Activated CD8-positive, alpha-beta memory T cell treated with anti-CD3 and anti-CD28 coated beads for 1 hour (primary cell): ENCODE data around the gene XRRA1.
"Not testable (repeated sequence)": the region's sequence is repeated elsewhere in the genome, so short reads cannot be mapped to it uniquely, and the experiment has no call there.

ENCODE experiments used
- DNase-seq, 2 donors: peaks; one replicate each; pipeline ENCODE4 v3.0.0-alpha.2; 2020; ENCODE audit warnings: low read depth in 1 of 2; ENCODE audit errors: extremely low read depth in 1 of 2

The XRRA1 gene

GRCh38 chr11:74902342-74902741 is 46.5 kb downstream of the XRRA1 start:
- no peak for DNase-seq

DNA sequence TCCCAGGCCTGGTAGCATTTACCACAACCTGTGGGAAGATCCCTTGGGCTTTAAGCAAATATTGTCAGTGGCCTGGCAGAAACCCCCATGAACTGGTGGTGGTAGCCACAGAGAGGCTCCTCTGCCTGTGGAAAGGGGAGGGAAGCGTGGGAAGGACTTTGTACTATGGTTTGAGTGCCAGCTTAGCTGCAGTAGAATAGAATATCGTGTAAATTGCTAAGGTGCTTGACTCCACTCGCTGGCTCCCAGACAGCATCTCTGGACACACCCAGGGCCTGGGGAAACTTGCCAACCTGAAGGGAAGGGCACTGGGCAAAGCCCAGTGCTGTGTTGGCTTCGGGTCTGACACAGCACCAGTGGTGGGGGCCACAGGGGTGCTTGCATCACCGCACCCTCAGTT is 52.6 kb downstream of the XRRA1 start:
- DNase-seq, result no peak

DNA sequence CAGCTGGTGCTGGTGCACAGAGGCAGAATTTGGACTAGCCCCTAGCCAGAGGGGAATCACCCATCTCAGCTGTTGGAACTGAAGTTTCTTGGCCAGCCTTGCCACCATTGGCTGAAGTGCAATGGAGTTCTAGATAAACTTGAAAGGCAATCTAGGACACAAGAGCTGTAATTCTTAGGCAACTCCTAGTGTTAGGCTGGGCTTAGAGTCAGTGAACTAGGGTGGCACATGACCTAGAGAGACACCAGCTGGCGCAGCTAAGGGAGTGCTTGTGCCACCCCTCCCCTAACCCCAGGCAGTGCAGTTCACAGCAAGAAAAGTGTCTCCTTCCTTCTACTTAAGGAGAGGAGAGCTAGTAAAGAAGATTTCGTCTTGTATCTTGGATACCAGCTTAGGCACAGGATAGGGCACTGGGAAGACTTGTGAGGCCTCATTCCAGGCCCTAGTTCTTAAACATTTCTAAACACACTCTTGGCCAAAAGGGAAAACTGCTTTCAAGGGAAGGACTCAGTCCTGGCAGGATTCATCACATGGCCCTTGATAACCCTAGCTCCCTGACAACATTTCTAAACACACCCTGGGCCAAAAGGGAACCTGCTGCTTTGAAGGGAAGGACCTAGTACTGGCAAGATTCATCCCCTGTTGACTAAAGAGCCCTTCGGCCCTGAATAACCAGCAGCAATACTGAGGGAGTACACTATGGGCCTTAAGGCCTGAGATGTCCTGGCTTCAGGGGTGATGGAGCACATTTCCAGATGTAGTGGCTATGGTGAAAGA is 53.4 kb downstream of the XRRA1 start:
- DNase-seq, result no peak

DNA sequence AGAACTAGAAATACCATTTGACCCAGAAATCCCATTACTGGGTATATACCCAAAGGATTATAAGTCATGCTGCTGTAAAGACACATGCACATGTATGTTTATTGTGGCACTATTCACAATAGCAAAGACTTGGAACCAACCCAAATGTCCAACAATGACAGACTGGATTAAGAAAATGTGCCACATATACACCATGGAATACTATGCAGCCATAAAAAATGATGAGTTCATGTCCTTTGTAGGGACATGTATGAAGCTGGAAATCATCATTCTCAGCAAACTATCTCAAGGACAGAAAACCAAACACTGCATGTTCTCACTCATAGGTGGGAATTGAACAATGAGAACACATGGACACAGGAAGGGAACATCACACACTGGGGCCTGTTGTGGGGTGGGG is 55.9 kb downstream of the XRRA1 start:
- not testable (repeated sequence) for DNase-seq

- no peak for DNase-seq
These were observed 71.8 kb downstream of the XRRA1 start for GRCh38 chr11:74877132-74877531.

DNA sequence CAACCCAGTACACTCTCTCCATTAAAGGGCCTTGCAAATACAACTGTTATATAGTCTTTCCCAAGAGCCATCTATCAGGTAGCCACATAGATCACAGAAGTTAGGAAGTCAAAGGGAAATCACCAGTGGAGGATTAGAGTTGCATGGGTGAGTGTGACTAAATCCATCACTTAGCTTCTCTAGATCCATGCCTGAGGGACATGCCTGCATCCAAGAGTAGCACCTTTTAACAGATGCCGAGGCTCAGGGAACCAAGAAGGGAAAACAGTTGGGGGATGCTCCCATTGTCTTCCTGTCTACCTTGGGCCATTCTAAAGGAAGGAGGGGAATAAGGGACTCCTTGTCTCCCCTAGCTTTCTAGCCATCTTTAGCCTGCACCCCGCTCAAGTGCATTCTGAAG is 77.9 kb downstream of the XRRA1 start:
- no peak for DNase-seq

GRCh38 chr11:74870485-74870884 is 78.4 kb downstream of the XRRA1 start:
- DNase-seq, result no peak

GRCh38 chr11:74866557-74866956 is 82.3 kb downstream of the XRRA1 start:
- DNase-seq, result no peak

- DNase-seq, result no peak
These were observed 85.5 kb downstream of the XRRA1 start for GRCh38 chr11:74863410-74863809.

DNA sequence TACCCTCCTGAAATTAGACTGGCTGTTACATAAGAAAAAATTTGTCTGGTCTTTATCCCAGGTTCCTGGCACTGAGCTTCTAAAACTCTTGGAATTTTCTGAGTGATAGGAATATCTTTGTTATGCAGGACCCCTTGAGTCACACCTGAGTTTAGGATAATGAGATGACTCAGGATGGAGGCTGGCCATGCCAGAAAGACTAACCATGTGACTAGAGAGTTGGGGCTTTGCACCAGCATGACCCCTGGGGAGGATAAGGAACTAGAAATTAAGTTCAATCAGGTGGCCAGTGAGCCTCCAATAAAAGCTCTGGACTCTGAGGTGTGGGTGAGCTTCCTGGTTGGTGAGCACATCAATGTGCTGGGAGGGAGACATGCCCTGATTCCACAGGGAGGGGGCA is 88.1 kb downstream of the XRRA1 start:
- DNase-seq, result no peak

GRCh38 chr11:74853223-74853622 is 95.7 kb downstream of the XRRA1 start:
- no peak for DNase-seq

- DNase-seq, result no peak
These were observed 99.1 kb downstream of the XRRA1 start for GRCh38 chr11:74849525-74850391.

- DNase-seq, result no peak
These were observed 101.0 kb downstream of the XRRA1 start for GRCh38 chr11:74847895-74848294.

DNA sequence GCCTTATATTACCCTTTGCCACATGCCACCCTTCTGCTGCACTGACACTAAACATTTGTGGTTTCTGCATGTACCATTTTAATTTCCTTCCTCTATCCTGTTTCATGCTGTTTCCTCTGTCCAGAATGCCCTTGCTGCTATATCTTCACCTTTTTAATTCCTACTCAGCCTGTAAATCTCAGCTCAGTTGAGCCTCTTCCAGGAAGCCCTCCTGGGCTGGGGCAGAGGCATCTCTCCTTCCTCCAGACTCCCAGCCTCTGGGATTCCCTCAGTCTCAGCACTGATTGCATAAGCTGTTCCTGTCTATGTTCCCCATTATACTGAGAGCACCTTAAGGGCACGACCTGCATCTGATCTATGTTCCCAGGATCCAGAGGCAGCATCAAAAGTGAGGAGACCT is 101.5 kb downstream of the XRRA1 start:
- no peak for DNase-seq

GRCh38 chr11:74846770-74847169 is 102.1 kb downstream of the XRRA1 start:
- DNase-seq, result no peak

GRCh38 chr11:74845978-74846517 is 102.8 kb downstream of the XRRA1 start:
- DNase-seq, result no peak

DNA sequence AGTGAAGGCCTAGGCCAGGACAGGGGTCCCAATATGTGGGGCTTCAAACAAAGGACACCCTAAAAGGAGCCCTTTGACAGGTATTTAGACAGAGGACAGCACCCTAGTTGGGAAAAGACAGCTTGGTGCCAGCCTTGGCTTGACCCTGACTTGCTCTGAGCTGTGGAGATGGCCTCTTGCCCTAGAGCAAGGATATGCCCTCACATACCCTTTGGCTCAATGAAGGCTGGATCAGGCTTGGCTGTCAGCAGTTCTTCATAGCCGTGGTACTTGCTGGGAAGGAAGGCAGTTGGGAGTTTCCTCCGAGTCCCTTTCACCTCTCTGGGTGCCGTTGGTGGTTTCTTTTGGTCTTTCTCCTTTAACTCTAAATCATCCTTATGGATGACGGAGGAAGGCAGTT is 104.0 kb downstream of the XRRA1 start:
- no peak for DNase-seq

GRCh38 chr11:74844072-74844471 is 104.8 kb downstream of the XRRA1 start:
- DNase-seq, result no peak

GRCh38 chr11:74842967-74843366 is 105.9 kb downstream of the XRRA1 start:
- DNase-seq, result no peak

- DNase-seq, result no peak
These were observed 108.4 kb downstream of the XRRA1 start for GRCh38 chr11:74840486-74840885.

DNA sequence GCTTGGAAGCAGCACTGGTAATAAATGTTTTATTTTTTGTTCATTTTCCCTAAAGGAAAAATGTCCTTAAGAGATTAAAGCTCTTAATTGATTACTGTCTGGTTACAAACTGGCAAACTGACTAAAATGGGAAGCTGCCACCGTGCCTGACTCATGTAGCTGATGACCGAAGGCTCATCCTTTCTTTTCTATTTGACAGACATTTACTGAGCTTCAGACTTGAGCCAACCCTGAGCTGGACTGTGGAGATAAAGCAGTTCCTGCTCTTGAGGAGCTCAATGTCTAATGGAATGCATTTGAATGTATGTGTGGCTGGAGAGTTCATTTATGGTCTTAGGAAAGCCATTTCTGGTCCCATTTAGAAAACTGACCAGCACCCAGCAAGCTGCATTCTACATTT is 108.9 kb downstream of the XRRA1 start:
- no peak for DNase-seq

DNA sequence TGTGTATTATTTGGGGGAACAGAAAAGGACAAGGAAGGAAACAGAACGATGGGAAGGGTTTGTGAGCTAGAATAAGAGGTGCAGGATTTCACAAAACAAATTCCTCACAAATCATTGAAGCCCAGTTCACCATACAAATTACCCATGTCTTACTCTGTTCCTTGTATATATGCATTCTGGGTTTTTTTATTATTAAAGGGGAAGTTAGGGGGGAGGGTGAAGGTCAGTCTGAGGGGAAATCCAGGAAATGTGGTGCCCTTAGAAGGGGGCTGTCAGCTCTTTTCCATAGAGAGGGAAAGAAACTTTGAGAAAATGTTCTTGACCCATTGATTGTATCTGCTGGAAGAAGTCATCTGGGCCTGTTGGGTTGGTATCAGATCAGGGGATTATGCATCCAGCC is 109.4 kb downstream of the XRRA1 start:
- DNase-seq, result no peak
